ENCODE results near the gene CST11.

DNA sequence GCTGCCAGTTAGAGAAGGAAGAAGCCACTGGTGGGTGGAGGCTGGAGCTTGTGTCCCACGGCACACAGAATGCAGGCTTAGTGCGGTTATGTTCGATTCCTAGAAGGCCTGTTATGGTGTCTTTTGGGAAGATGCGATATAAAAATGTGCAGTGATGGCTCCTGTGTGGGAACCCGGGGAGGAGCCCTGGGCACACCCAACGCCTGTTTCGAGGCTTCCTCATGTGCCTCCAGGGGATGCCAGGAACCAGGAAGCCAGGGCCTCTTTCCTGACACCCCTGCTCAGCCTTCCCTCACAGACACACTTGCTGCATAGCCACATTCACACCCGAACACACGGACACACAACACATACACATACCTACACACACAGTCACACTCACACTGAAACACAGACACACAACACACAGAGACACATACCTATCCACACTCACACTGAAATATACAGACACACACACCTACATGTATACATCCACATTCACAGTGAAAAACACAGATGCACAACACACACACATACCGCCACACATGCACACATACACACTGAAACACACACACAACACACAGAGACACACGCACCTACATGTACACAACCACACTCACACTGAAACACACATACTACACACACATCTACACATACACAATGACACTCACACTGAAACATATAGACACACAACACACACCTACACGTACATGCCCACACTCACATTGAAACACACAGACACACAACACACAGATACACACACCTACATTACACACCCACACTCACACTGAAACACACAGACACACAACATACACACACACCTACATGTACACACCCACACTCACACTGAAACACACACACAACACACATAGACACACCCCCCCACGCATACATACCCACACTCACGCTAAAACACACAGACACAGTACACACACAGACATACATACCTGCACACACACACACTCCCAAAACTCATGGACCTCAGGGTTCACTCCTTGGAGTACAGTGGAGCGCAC is 1.2 kb upstream of the CST11 start:
- no peak for TF ChIP-seq ZNF768 (tag by site-specific recombination; IDR thresholded peaks at IDR 0.05)
- no peak for TF ChIP-seq ZIC2 (tag by site-specific recombination; IDR thresholded peaks at IDR 0.05)
- TF ChIP-seq, protein P1, sequence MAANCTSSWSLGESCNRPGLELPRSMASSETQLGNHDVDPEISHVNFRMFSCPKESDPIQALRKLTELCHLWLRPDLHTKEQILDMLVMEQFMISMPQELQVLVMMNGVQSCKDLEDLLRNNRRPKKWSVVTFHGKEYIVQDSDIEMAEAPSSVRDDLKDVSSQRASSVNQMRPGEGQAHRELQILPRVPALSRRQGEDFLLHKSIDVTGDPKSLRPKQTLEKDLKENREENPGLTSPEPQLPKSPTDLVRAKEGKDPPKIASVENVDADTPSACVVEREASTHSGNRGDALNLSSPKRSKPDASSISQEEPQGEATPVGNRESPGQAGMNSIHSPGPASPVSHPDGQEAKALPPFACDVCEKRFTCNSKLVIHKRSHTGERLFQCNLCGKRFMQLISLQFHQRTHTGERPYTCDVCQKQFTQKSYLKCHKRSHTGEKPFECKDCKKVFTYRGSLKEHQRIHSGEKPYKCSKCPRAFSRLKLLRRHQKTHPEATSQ (tag by site-specific recombination; IDR thresholded peaks at IDR 0.05) = no peak
- no peak for TF ChIP-seq ZNF610 (tag by site-specific recombination; IDR thresholded peaks at IDR 0.05; ENCODE audit: borderline replicate concordance)
- TF ChIP-seq, protein P2, sequence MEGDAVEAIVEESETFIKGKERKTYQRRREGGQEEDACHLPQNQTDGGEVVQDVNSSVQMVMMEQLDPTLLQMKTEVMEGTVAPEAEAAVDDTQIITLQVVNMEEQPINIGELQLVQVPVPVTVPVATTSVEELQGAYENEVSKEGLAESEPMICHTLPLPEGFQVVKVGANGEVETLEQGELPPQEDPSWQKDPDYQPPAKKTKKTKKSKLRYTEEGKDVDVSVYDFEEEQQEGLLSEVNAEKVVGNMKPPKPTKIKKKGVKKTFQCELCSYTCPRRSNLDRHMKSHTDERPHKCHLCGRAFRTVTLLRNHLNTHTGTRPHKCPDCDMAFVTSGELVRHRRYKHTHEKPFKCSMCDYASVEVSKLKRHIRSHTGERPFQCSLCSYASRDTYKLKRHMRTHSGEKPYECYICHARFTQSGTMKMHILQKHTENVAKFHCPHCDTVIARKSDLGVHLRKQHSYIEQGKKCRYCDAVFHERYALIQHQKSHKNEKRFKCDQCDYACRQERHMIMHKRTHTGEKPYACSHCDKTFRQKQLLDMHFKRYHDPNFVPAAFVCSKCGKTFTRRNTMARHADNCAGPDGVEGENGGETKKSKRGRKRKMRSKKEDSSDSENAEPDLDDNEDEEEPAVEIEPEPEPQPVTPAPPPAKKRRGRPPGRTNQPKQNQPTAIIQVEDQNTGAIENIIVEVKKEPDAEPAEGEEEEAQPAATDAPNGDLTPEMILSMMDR (tag by site-specific recombination; IDR thresholded peaks at IDR 0.05) = no peak
- no peak for TF ChIP-seq ZNF184 (tag by site-specific recombination; IDR thresholded peaks at IDR 0.05)
- TF ChIP-seq, protein P3, sequence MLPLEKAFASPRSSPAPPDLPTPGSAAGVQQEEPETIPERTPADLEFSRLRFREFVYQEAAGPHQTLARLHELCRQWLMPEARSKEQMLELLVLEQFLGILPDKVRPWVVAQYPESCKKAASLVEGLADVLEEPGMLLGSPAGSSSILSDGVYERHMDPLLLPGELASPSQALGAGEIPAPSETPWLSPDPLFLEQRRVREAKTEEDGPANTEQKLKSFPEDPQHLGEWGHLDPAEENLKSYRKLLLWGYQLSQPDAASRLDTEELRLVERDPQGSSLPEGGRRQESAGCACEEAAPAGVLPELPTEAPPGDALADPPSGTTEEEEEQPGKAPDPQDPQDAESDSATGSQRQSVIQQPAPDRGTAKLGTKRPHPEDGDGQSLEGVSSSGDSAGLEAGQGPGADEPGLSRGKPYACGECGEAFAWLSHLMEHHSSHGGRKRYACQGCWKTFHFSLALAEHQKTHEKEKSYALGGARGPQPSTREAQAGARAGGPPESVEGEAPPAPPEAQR (tag by site-specific recombination; IDR thresholded peaks at IDR 0.05) = no peak
- TF ChIP-seq, protein P4, sequence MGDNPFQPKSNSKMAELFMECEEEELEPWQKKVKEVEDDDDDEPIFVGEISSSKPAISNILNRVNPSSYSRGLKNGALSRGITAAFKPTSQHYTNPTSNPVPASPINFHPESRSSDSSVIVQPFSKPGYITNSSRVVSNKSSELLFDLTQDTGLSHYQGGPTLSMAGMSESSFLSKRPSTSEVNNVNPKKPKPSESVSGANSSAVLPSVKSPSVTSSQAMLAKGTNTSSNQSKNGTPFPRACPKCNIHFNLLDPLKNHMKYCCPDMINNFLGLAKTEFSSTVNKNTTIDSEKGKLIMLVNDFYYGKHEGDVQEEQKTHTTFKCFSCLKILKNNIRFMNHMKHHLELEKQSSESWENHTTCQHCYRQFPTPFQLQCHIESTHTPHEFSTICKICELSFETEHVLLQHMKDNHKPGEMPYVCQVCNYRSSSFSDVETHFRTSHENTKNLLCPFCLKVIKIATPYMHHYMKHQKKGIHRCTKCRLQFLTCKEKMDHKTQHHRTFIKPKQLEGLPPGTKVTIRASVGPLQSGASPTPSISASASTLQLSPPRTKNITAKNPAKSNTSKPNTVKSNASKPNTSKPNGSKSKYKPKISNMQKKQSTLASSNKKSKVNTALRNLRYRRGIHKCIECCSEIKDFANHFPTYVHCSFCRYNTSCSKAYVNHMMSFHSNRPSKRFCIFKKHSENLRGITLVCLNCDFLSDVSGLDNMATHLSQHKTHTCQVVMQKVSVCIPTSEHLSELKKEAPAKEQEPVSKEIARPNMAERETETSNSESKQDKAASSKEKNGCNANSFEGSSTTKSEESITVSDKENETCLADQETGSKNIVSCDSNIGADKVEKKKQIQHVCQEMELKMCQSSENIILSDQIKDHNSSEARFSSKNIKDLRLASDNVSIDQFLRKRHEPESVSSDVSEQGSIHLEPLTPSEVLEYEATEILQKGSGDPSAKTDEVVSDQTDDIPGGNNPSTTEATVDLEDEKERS (tag by site-specific recombination; IDR thresholded peaks at IDR 0.05) = no peak
- TF ChIP-seq ZNF48 (tag by site-specific recombination; IDR thresholded peaks at IDR 0.05) = no peak
- no peak for TF ChIP-seq YY1 (tag by site-specific recombination; IDR thresholded peaks at IDR 0.05)

Measured in HEK293 (cell line).